GM06990 (cell line): ENCODE results near the gene PLOD3.
"Not testable (repeated sequence)": the region's sequence is repeated elsewhere in the genome, so short reads cannot be mapped to it uniquely, and the experiment has no call there.

ENCODE experiments used
- DNase-seq: peaks from one replicate; pipeline ENCODE4 v3.0.0-alpha.2; 2011; ENCODE audit not compliant: insufficient read length; ENCODE audit errors: extremely low read depth
- H3K27me3 ChIP-seq: replicated peaks from 2 replicates; pipeline ENCODE4 v1.6.0; 2011; ENCODE audit warnings: low read length; ENCODE audit not compliant: control insufficient read depth, insufficient read depth
- H3K36me3 ChIP-seq: 2 replicates; pipeline ENCODE4 v1.5.1; 2011; ENCODE audit warnings: low read length; ENCODE audit not compliant: control insufficient read depth, insufficient read depth
- H3K4me3 ChIP-seq: replicated peaks from 2 replicates; pipeline ENCODE4 v1.5.1; 2011; ENCODE audit warnings: low read depth, mild to moderate bottlenecking, control low read depth, low read length
- CTCF ChIP-seq: IDR thresholded peaks from 2 replicates; pipeline ENCODE4 v1.5.1; 2011; ENCODE audit warnings: low read length, control low read depth, mild to moderate bottlenecking, inconsistent platforms; ENCODE audit not compliant: insufficient read depth, poor library complexity, severe bottlenecking

Gene PLOD3

DNA sequence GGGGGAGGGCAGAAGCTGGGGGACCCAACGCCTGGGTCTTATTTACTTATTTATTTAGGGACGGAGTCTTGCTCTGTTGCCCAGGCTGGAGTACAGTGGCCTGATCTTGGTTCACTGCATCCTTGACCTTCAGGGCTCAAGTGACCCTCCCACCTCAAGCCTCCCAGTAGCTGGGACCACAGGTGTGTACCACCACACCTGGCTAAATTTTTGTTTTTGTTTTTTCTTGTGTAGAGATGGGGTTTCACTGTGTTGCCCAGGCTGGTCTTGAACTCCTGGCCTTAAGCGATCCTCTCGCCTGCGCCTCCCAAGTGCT, 14.8 kb downstream of the PLOD3 start:
- no peak overlapping the region for H3K4me3 ChIP-seq

GRCh38 chr7:101201695-101202602, 15.4 kb downstream of the PLOD3 start:
- no peak for DNase-seq
- H3K27me3 ChIP-seq, result no peaks in the 10 kb centered on the region; the same call in 1 of the 2 replicates

More for the DNA sequence above, 14.8 kb downstream of the PLOD3 start:
- no peak for DNase-seq
- TF ChIP-seq CTCF, result no peak
- peaks cover 3% of the 10 kb centered on the region; the same call in 1 of the 2 replicates for H3K36me3 ChIP-seq
- H3K27me3 ChIP-seq, result no peaks in the 10 kb centered on the region; the same call in 1 of the 2 replicates

DNA sequence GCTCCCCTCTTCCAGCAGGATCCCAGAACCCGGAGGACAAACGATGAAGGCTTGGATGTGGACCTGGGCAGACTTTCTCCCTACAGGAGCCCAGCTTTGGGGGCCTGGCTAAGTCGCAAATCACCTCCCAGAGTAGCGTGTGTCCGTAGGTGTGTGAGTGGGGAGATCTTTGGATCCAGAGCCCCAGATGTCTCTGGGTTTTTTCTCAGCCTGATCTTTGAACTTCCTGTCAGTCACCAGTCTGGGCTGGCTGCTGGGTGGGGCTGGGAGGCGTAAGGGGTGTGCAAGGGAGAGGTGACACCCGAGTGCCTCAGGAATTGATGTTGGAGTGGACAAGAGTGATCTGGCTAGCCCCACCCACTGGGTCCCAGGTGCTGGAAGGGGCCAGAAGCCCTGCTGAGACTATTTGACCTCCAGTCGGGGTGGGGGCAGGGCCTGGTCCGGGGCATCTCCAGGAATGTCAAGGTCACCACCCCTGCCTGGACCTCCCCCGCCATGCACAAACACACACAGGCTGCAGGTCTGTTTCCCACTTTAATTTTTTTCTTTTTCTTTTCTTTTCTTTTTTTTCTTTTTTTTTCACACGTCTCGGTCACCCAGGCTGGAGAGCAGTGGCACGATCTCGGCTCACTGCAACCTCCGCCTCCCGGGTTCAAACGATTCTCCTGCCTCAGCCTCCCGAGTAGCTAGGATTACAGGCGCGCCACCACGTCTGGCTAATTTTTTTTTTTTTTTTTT, 16.4 kb downstream of the PLOD3 start, which contains the start of gene MOGAT3:
Gene MOGAT3 (minus strand): TSS at position 175 of the 738 bp plus-strand sequence. CDS start 182 bp downstream, outside the sequence.
- H3K27me3 ChIP-seq, result no peaks in the 10 kb centered on the region; the same call in 1 of the 2 replicates
- DNase-seq, result no peak

More at GRCh38 chr7:101201695-101202602, 15.4 kb downstream of the PLOD3 start:
- Histone ChIP-seq H3K4me3 (no peak overlapping the region), H3K36me3 (peaks cover 3% of the 10 kb centered on the region; the same call in 1 of the 2 replicates)
- TF ChIP-seq CTCF, result no peak

DNA sequence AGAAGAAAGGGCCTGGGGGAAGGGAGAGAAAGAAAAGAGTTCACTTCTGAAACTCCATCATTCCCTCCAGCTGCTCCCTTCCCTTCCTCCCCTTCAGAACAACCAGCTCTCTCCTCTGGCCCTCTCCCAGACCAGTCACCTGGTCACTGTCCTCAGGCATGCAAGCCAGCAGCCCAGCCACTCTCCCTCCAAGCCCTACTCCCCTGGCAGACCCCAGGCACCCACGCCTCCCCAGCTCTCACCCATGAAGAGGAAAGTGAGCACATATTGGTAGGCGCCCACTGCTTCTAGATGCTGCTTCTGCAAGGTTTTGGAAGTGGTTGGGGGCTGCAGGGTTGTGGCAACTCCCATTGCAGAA, 16.9 kb downstream of the PLOD3 start:
- TF ChIP-seq CTCF, result no peak
- no peaks in the 10 kb centered on the region for H3K36me3 ChIP-seq
- DNase-seq, result no peak
- no peak overlapping the region for H3K4me3 ChIP-seq
- no peaks in the 10 kb centered on the region; the same call in 1 of the 2 replicates for H3K27me3 ChIP-seq

More for the DNA sequence above, 16.4 kb downstream of the PLOD3 start, which contains the start of gene MOGAT3:
- no peak for TF ChIP-seq CTCF
- Histone ChIP-seq H3K36me3 (no peaks in the 10 kb centered on the region), H3K4me3 (no peak within 1 kb of the TSS)

DNA sequence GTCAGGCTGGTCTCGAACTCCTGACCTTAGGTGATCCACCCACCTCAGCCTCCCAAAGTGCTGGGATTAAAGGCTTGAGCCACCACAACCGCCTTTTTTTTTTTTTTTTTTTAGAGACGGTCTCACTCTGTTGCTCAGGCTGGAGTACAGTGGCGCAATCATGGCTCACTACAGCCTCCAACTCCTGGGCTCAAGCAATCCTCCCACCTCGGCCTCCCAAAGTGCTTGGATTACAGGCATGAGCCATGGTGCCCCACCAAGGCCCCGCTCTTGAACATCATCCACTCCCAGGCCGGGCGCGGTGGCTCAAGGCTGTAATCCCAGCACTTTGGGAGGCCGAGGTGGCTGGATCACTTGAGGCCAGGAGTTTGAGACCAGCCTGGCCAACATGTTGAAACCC, 17.9 kb downstream of the PLOD3 start:
- H3K4me3 ChIP-seq, H3K27me3 ChIP-seq, H3K36me3 ChIP-seq, DNase-seq: not testable (repeated sequence)

DNA sequence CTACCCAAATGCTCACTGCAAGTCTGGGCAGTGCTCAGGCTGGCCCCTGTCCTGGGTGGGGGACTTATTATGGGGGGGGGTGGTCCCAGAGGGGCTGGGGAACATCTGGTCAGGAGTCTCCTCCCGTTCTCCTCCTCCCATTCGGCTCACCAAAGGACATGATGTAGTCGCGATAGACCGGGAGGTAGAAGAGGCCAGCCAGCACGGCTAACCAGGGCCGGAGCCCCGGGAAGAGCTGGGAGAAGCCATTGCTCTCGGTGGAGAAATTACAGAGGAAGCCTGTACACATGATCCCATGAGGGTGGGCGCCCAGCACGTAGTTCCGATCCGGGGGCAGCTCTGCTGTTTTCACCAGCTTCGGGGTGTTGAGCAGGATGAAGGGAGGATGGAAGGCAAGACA, 18.9 kb downstream of the PLOD3 start:
- DNase-seq, result no peak
- no peak overlapping the region for H3K4me3 ChIP-seq
- no peak for TF ChIP-seq CTCF
- no peaks in the 10 kb centered on the region; the same call in 1 of the 2 replicates for H3K27me3 ChIP-seq
- H3K36me3 ChIP-seq, result no peaks in the 10 kb centered on the region
